HepG2 (cell line): ENCODE results near the gene ALDOA. TPM values are rescaled to one million over a fixed set of nuclear protein-coding genes. Genes with fewer than 3 reads are reported as not detected.

ENCODE experiments used
- BRD4 ChIP-seq: sonication (generic); formaldehyde crosslinking; IDR thresholded peaks from 2 replicates; pipeline ENCODE4 v1.4.0; 2020; ENCODE audit warnings: missing genetic modification reagents
- CBFB ChIP-seq: sonication (generic); formaldehyde crosslinking; IDR thresholded peaks from 2 replicates; pipeline ENCODE4 v1.4.0; 2020; ENCODE audit warnings: missing genetic modification reagents
- CENPBD1 ChIP-seq: sonication (generic); formaldehyde crosslinking; IDR thresholded peaks from 2 replicates; pipeline ENCODE4 v1.8.0; 2022; ENCODE audit warnings: missing genetic modification reagents, low read depth, mild to moderate bottlenecking, borderline replicate concordance
- ERF ChIP-seq: IDR thresholded peaks from 2 replicates; pipeline ENCODE4 v1.6.1; 2018; ENCODE audit warnings: missing biosample characterization, missing genetic modification reagents
- GZF1 ChIP-seq: sonication (generic); formaldehyde crosslinking; IDR thresholded peaks from 2 replicates; pipeline ENCODE4 v1.5.1; 2020; ENCODE audit warnings: mild to moderate bottlenecking, missing genetic modification reagents
- IRX3 ChIP-seq: sonication (generic); formaldehyde crosslinking; IDR thresholded peaks from 2 replicates; pipeline ENCODE4 v1.8.1; 2023; ENCODE audit warnings: mild to moderate bottlenecking, low read depth, missing genetic modification reagents, borderline replicate concordance
- KAT7 ChIP-seq: IDR thresholded peaks from 2 replicates; pipeline ENCODE4 v1.6.1; 2018; ENCODE audit warnings: borderline replicate concordance, missing compliant biosample characterization
- NAIF1 ChIP-seq: sonication (generic); formaldehyde crosslinking; IDR thresholded peaks from 2 replicates; pipeline ENCODE4 v1.5.0; 2020; ENCODE audit warnings: mild to moderate bottlenecking, missing genetic modification reagents, borderline replicate concordance
- NFAT5 ChIP-seq: sonication (generic); formaldehyde crosslinking; IDR thresholded peaks from 2 replicates; pipeline ENCODE4 v1.4.0; 2020; ENCODE audit warnings: missing genetic modification reagents
- NR1H2 ChIP-seq: sonication (generic); formaldehyde crosslinking; IDR thresholded peaks from 2 replicates; pipeline ENCODE4 v1.8.1; 2022; ENCODE audit warnings: low read depth, missing genetic modification reagents, borderline replicate concordance
- PITX1 ChIP-seq: sonication (generic); formaldehyde crosslinking; IDR thresholded peaks from 2 replicates; pipeline ENCODE4 v1.5.1; 2020; ENCODE audit warnings: mild to moderate bottlenecking, missing genetic modification reagents
- SIN3B ChIP-seq: fragments of 150-350 bp; IDR thresholded peaks from 2 replicates; pipeline ENCODE4 v1.6.1; 2014; ENCODE audit warnings: low read length
- SP1 ChIP-seq, 2 experiments: fragments of 450-650 bp in 1 of 2; sonication (generic) in 1 of 2; formaldehyde crosslinking in 1 of 2; IDR thresholded peaks; 2 replicates each; pipeline versions ENCODE4 v1.4.0 to v1.6.1; 2016 to 2020; ENCODE audit warnings: missing genetic modification reagents in 1 of 2
- STAT5B ChIP-seq: sonication (generic); formaldehyde crosslinking; IDR thresholded peaks from 2 replicates; pipeline ENCODE4 v1.4.0; 2020; ENCODE audit warnings: missing genetic modification reagents
- ZBTB39 ChIP-seq: sonication (generic); formaldehyde crosslinking; IDR thresholded peaks from 2 replicates; pipeline ENCODE4 v1.5.0; 2020; ENCODE audit warnings: missing genetic modification reagents
- ZNF337 ChIP-seq: sonication (generic); formaldehyde crosslinking; IDR thresholded peaks from 2 replicates; pipeline ENCODE4 v1.5.1; 2020; ENCODE audit warnings: missing genetic modification reagents, low read depth, mild to moderate bottlenecking, borderline replicate concordance
- ZNF713 ChIP-seq: sonication (generic); formaldehyde crosslinking; IDR thresholded peaks from 2 replicates; pipeline ENCODE4 v1.4.0; 2020; ENCODE audit warnings: mild to moderate bottlenecking, missing genetic modification reagents
- ZNF75D ChIP-seq: sonication (generic); formaldehyde crosslinking; IDR thresholded peaks from 2 replicates; pipeline ENCODE4 v1.8.1; 2023; ENCODE audit warnings: missing genetic modification reagents, mild to moderate bottlenecking, borderline replicate concordance
- polyA plus RNA-seq, 8 experiments: library from polyadenylated mRNA; depleted of rRNA in 3 of 8; stranded (reverse) in 7 of 8; unstranded in 1 of 8; fragments of >200 nt; fragmentation: Illumina TruSeq in 4 of 8; extraction: Trizol in 4 of 8; gene quantifications; 2 replicates each; pipeline versions ENCODE4 v1.2.1 to v1.2.3, GENCODE V29; 2011 to 2016; ENCODE audit warnings: low read depth in 4 of 8, missing spikeins in 1 of 8, mixed read lengths in 1 of 8; ENCODE audit not compliant: insufficient read depth in 1 of 8
- total RNA-seq, 5 experiments: library from RNA; depleted of rRNA; stranded (reverse); fragments of >200 nt; fragmentation: Illumina TruSeq; extraction: Trizol; gene quantifications; 2 replicates each; pipeline ENCODE4 v1.2.3, GENCODE V29; 2016; ENCODE audit warnings: low read depth in 1 of 5
- TF ChIP-seq, protein P1 (sequence below): sonication (generic); formaldehyde crosslinking; IDR thresholded peaks from 2 replicates; pipeline ENCODE4 v1.9.0; 2022; ENCODE audit warnings: missing genetic modification reagents, mild to moderate bottlenecking, borderline replicate concordance

ALDOA gene
- total and polyA plus RNA-seq, 2 of the 13 experiments (the other 11 are each of a cell fraction or from before 2014, with no cell fraction given), result 925 to 1,884 TPM

DNA sequence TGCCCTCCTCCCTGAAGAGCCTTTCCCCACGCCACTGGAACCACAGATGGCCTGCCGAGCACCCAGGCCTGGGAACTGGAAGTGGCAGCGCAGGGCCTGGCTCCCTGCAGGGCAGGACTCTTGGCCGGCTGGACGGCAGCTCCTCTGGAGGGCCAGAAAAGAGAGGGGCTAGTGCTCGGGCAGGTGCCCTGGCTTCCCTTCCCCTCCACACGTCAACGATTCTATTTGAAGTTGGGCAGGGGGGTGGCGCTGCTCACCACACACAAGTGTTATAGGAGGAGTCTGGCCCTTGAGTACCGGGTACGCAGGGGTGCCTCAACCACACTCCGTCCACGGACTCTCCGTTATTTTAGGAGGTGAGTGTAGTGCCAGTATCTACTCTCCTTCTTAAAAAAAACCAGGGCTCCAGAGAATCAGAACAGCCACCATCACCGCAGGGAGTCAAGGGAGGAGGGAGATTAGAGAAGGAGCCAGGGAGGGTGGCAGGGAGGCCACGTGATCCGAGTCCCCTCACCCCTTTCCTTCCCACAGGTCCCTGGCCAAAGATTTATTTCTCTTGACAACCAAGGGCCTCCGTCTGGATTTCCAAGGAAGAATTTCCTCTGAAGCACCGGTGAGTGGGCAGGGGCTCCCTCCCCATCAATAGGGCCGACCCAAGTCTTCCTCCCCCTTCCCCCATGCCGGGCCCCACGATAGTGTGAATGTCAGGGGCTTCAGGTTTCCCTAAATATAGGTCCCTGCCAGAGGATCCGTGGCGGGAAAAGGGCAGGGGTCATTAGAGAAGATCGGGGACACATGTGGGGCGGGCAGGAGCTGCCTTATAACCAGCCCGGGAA, 1.4 kb upstream of the ALDOA start (continued):
- no peak; the same call in 1 of the 2 replicates for TF ChIP-seq NFAT5 (CRISPR knock-in tag)
- no peak for TF ChIP-seq CENPBD1
- TF ChIP-seq SIN3B, result no peak
- TF ChIP-seq PITX1 (CRISPR knock-in tag), result peak; percentile 44
- peak; percentile 10; the same call in 1 of the 2 replicates for TF ChIP-seq NAIF1 (CRISPR knock-in tag)
- TF ChIP-seq BRD4 (CRISPR knock-in tag), result peak; percentile 42; the same call in 1 of the 2 replicates
- TF ChIP-seq ZNF713 (CRISPR knock-in tag), result peak; percentile 81; the same call in 1 of the 2 replicates
- TF ChIP-seq CBFB (CRISPR knock-in tag), result no peak
- TF ChIP-seq ZBTB39 (CRISPR knock-in tag), result no peak
- TF ChIP-seq NR1H2 (CRISPR knock-in tag), result no peak
- TF ChIP-seq, protein P1, sequence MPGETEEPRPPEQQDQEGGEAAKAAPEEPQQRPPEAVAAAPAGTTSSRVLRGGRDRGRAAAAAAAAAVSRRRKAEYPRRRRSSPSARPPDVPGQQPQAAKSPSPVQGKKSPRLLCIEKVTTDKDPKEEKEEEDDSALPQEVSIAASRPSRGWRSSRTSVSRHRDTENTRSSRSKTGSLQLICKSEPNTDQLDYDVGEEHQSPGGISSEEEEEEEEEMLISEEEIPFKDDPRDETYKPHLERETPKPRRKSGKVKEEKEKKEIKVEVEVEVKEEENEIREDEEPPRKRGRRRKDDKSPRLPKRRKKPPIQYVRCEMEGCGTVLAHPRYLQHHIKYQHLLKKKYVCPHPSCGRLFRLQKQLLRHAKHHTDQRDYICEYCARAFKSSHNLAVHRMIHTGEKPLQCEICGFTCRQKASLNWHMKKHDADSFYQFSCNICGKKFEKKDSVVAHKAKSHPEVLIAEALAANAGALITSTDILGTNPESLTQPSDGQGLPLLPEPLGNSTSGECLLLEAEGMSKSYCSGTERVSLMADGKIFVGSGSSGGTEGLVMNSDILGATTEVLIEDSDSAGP (CRISPR knock-in tag), result peak; percentile 91
- TF ChIP-seq GZF1 (CRISPR knock-in tag), result no peak
- no peak; the same call in 1 of the 2 replicates for TF ChIP-seq STAT5B (CRISPR knock-in tag)
- TF ChIP-seq ERF (CRISPR knock-in tag), result no peak; the same call in 1 of the 2 replicates
- peak; percentile 49; the same call in 1 of the 2 replicates for TF ChIP-seq ZNF337 (CRISPR knock-in tag)
- TF ChIP-seq KAT7 (CRISPR knock-in tag), result peak; percentile 69; the same call in 1 of the 2 replicates
- no peak for TF ChIP-seq IRX3 (CRISPR knock-in tag)
- TF ChIP-seq ZNF75D (CRISPR knock-in tag), result no peak
- TF ChIP-seq SP1 (IDR thresholded peaks at IDR 0.05), result no peak
- no peak for TF ChIP-seq SP1 (CRISPR knock-in tag; IDR thresholded peaks at IDR 0.05)
